H1 (cell line): ENCODE measurements around the gene RAD18. TPM values are rescaled to one million over a fixed set of nuclear protein-coding genes. Genes with fewer than 3 reads are reported as not detected.

Source experiments
- ATF2 ChIP-seq: IDR thresholded peaks from 2 replicates; pipeline ENCODE4 v1.6.1; 2012; ENCODE audit warnings: low read length, inconsistent platforms
- CTBP2 ChIP-seq: IDR thresholded peaks from 2 replicates; pipeline ENCODE4 v1.7.0; 2011; ENCODE audit warnings: borderline replicate concordance, mild to moderate bottlenecking, moderate library complexity, mixed read lengths, low read length; ENCODE audit not compliant: insufficient read depth, insufficient read length
- GTF2F1 ChIP-seq: IDR thresholded peaks from 2 replicates; pipeline ENCODE4 v1.6.1; 2012; ENCODE audit warnings: low read depth, low read length, improper control_type of control experiment, borderline replicate concordance
- JUND ChIP-seq: IDR thresholded peaks from 2 replicates; pipeline ENCODE4 v1.6.1; 2011; ENCODE audit warnings: mild to moderate bottlenecking, improper control_type of control experiment, low read length
- polyA plus RNA-seq, 7 experiments: library from polyadenylated mRNA; depleted of rRNA in 3 of 7; stranded (reverse) in 5 of 7; unstranded in 2 of 7; fragments of >200 nt in 5 of 7; fragments of 200-250 nt in 2 of 7; gene quantifications; 1 replicate in 5 of 7; 2 replicates in 1 of 7; 4 replicates in 1 of 7; pipeline versions ENCODE4 v1.2.1 to v1.2.3, GENCODE V29; 2011 to 2013; ENCODE audit warnings: missing spikeins in 2 of 7, mixed read lengths in 2 of 7
- total RNA-seq: library from RNA; stranded (reverse); fragmentation: NEBNext Ultra II Directional; extraction: Animal tissue kit (Norgen Biotek cat#: 25700); gene quantifications from 2 replicates; pipeline ENCODE4 v1.2.1, GENCODE V29; 2021

RAD18 gene
- total and polyA plus RNA-seq, 2 of the 8 experiments (the other 6 are each of a cell fraction or from before 2014, with no cell fraction given) = 13.0 to 23.2 TPM

- TF ChIP-seq ATF2 = no peak
- no peak for TF ChIP-seq JUND
- TF ChIP-seq CTBP2 = no peak
- no peak for TF ChIP-seq GTF2F1
Observed at GRCh38 chr3:8964436-8965370, 1.4 kb upstream of the RAD18 start (continued).
